Activated CD4-positive, alpha-beta T cell treated with anti-CD3 and anti-CD28 coated beads for 36 hours (primary cell): ENCODE results near the gene DRD1. TPM values are rescaled to one million over a fixed set of nuclear protein-coding genes. Genes with fewer than 3 reads are reported as not detected.

Source experiments
- ATAC-seq: fragments of 200-7000 bp; cut with Tn5 transposase; one replicate; pipeline ENCODE4 v1.10.0; 2021; ENCODE audit warnings: mild to moderate bottlenecking, moderate library complexity
- CTCF ChIA-PET: fragments of 350-600 bp; sonication (Branson Sonifier 250); formaldehyde crosslinking; loops from one replicate; lab custom pipeline; 2021; ENCODE audit warnings: antibody characterized with exemption; lab: Charles Lee
- POLR2A ChIA-PET: fragments of 350-600 bp; sonication (Branson Sonifier 250); formaldehyde crosslinking; loops from one replicate; lab custom pipeline; 2021; ENCODE audit warnings: antibody characterized with exemption, inconsistent platforms; lab: Charles Lee
- DNase-seq: peaks from one replicate; pipeline ENCODE4 v3.0.0-alpha.2; 2020
- H3K27ac Mint-ChIP-seq: one replicate; pipeline ENCODE4 v1.8.0; 2021; ENCODE audit warnings: mixed read lengths
- H3K27me3 Mint-ChIP-seq: one replicate; pipeline ENCODE4 v1.8.0; 2021; ENCODE audit warnings: mixed read lengths
- H3K36me3 Mint-ChIP-seq: one replicate; pipeline ENCODE4 v1.8.0; 2021; ENCODE audit warnings: low read depth, mixed read lengths
- H3K4me1 Mint-ChIP-seq: one replicate; pipeline ENCODE4 v1.8.0; 2021; ENCODE audit warnings: mixed read lengths
- H3K4me3 Mint-ChIP-seq: one replicate; pipeline ENCODE4 v1.8.0; 2021; ENCODE audit warnings: mild to moderate bottlenecking, moderate library complexity, mixed read lengths
- H3K9me3 Mint-ChIP-seq: one replicate; pipeline ENCODE4 v1.8.0; 2021; ENCODE audit warnings: low read depth, mixed read lengths
- intact Hi-C, 2 experiments: fragments of 100-400 bp; cut with DNase I in 1 of 2; cut with micrococcal nuclease in 1 of 2; formaldehyde crosslinking; loops; one replicate each; pipeline versions ENCODE4 v1.14.2 to v1.15.1; 2022 to 2024; cut with DNase I, micrococcal nuclease
- total RNA-seq, 2 experiments: library from RNA; stranded (reverse); gene quantifications; one replicate each; pipeline ENCODE4 v1.2.3, GENCODE V29; 2021

Gene DRD1
- total RNA-seq, 2 experiments from 2014 or later = not detected

DNA sequence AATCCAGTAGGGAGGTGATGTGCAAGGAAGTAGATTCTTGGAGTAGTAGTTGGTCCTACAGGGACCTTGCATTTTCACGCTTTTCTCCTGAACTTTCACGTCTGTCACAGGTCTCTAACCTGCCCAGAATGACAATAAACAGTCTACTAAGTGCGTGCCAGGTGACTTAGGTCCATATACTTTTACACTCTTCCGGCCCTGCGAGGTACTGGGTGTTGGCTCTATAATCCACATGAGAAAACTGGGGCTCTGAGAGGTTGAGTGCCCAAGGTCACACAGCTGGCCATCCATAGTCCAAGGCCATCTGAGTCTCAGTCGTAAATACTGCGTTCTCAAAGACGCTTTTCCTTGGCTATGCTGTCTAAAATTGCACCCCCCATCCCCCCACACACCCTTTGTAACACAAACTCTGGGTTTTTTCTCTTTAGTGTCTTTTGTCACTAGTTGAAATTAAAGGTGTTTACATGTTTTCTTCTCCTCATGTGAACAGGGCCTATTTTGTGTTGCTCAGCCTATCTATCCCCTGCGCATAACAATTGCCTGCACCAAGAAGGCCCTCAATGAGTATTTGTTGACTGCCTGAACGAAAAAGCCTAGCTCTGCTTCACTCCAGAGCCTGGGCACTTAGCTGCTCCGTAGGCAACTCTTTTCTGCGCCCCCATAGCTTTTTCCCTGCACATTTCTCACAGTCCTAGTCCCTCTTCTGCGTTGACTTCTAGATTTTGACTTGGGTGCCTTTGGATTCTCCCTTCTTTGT lies 35.3 kb upstream of the DRD1 start:
- Mint-ChIP-seq H3K27ac (peak overlapping the region; percentile 99), H3K9me3 (no peaks in the 10 kb centered on the region), H3K4me1 (peaks cover 54% of the 10 kb centered on the region), H3K27me3 (peaks cover 3% of the 10 kb centered on the region), H3K4me3 (peak overlapping the region; percentile 97), H3K36me3 (peaks cover 53% of the 10 kb centered on the region)
- DNase-seq (no peak), ATAC-seq (no peak)
- ChIA-PET POLR2A (interaction anchor here (1.0 to 1.6 kb wide), 2 partner anchors 38 to 42 kb away, joined by 9 to 10 read pairs; no protein-coding TSS in a partner anchor), CTCF (interaction anchor here (1.6 to 2.4 kb wide), 3 partner anchors 15 to 44 kb away, joined by 5 to 13 read pairs (median 5); no protein-coding TSS in a partner anchor)
- intact Hi-C loops = loop anchor here (2.0 to 10.0 kb wide), 3 partner anchors 173 to 1863 kb away; partner anchors contain the start of genes BOD1 (in 1 of the 2) and CPEB4 (in 1 of the 2)

DNA sequence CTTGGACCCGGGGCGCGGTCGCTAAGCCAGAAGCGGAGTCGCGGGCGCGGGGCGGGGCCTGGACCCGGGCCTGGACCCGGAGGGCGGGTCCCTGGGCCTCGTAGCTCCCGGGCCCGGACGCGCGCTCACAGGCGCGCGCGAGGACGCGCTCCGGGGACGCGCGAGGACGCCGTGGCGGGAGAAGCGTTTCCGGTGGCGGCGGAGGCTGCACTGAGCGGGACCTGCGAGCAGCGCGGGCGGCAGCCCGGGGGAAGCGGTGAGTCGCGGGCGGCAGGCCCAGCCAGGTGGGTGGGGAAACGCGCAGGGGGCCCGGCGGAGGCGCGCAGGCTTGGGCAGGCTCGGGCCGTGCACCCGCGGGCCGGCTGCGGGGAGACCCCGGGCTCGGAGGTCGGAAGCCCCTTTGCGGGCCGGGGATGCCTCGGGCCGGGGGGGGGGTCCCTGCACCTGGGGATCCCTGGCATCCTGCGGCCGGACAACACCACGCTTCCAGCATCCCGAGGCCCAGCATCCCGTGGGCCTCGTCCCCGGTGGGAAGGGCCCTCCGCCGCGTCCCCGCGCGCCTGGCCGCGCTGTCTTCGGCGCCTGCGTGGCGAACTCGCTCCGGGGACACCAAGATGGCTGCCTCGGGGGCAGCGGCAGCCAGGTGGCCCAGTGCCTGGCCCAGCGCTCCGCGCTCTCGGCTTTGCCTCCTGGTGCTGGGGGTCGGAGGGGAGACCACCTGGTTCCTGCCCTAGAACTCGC lies 34.6 kb upstream of the DRD1 start, which contains the start of gene SFXN1:
TSS of gene SFXN1 (plus strand) at position 177 of the 741 bp plus-strand sequence. CDS start 13,544 bp downstream, outside the sequence.
- intact Hi-C loops = loop anchor here (1.0 to 10.0 kb wide), 7 partner anchors 39 to 1862 kb away; partner anchors contain the start of genes BOD1 (in 1 of the 2), CPEB4 (in 1 of the 2), HRH2 (in 1 of the 2) and TSPAN17 (in 1 of the 2)
- CTCF ChIA-PET = interaction anchor here (0.6 to 4.8 kb wide), 6 partner anchors 11 to 56 kb away, joined by 3 to 32 read pairs (median 4); no protein-coding TSS in a partner anchor
- H3K27me3 Mint-ChIP-seq = peaks cover 3% of the 10 kb centered on the region

DNA sequence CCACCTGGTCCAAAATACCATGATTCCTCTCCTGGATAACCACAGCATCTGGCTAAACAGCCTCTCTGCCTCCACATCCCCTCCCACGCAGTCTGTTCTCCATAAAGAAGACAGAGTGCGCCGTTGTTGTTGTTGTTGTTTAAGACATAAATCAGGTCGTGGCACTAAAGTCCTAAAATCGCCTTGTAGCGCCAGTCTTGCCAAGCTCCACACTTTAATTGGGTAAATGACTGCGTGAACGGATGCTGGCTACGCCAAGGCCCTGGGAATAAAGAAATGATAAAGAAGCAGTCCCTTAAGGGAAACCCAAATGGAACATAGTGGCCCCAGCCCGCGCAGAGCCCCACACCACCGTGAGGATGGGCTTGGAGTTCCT lies 34.0 kb upstream of the DRD1 start:
- ChIA-PET CTCF (interaction anchor here (0.6 to 4.8 kb wide), 6 partner anchors 11 to 57 kb away, joined by 3 to 32 read pairs (median 4); no protein-coding TSS in a partner anchor), POLR2A (interaction anchor here (0.6 to 2.0 kb wide), 4 partner anchors 14 to 40 kb away, joined by 3 to 8 read pairs (median 4); no protein-coding TSS in a partner anchor)
- Mint-ChIP-seq H3K27me3 (peaks cover 3% of the 10 kb centered on the region), H3K36me3 (peaks cover 40% of the 10 kb centered on the region), H3K4me3 (peak overlapping the region; percentile 97), H3K27ac (peak overlapping the region; percentile 67), H3K9me3 (no peaks in the 10 kb centered on the region), H3K4me1 (peaks cover 41% of the 10 kb centered on the region)
- intact Hi-C loops = loop anchor here (1.0 to 10.0 kb wide), 7 partner anchors 39 to 1861 kb away; partner anchors contain the start of genes BOD1 (in 1 of the 2), CPEB4 (in 1 of the 2), HRH2 (in 1 of the 2) and TSPAN17 (in 1 of the 2)
- no peak for ATAC-seq
- DNase-seq = no peak

More for the DNA sequence above, 34.6 kb upstream of the DRD1 start, which contains the start of gene SFXN1:
- Mint-ChIP-seq H3K4me3 (peak within 1 kb of the TSS; percentile 97), H3K36me3 (peaks cover 45% of the 10 kb centered on the region), H3K4me1 (peaks cover 47% of the 10 kb centered on the region), H3K27ac (peak within 1 kb of the TSS; percentile 99), H3K9me3 (no peaks in the 10 kb centered on the region)
- peak; percentile 90 for DNase-seq
- ATAC-seq = peak; percentile 79
- POLR2A ChIA-PET = interaction anchor here (0.6 to 2.0 kb wide), 4 partner anchors 14 to 39 kb away, joined by 3 to 8 read pairs (median 4); no protein-coding TSS in a partner anchor

DNA sequence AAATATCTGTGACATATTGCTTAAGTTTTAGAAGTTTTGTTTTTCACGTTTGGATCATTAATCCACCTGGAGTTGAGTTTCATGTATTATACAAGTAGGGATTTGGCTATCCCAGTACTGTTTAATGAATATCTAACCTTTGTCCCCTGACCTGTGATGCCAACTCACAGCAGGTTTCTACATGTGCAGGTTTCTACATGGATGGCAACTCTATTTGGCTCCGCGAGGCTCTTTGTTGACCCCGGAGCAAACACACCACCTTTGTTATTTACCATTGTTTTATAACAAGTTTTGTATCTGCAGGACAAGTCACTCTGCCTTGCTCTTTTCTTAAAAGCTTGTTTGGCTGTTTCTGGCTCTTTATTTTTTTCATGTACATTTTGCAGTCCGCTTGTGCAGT lies 33.5 kb upstream of the DRD1 start:
- ATAC-seq (no peak), DNase-seq (no peak)
- Mint-ChIP-seq H3K27me3 (peaks cover 3% of the 10 kb centered on the region), H3K36me3 (peaks cover 35% of the 10 kb centered on the region), H3K9me3 (no peaks in the 10 kb centered on the region), H3K4me1 (peaks cover 36% of the 10 kb centered on the region), H3K27ac (peak overlapping the region; percentile 67), H3K4me3 (peak overlapping the region; percentile 97)
- POLR2A ChIA-PET = interaction anchor here (0.8 to 2.0 kb wide), 2 partner anchors 13 to 40 kb away, joined by 3 to 8 read pairs; no protein-coding TSS in a partner anchor
- intact Hi-C loops = loop anchor here (5.0 to 10.0 kb wide), 2 partner anchors 175 to 1593 kb away; partner anchors contain the start of gene CPEB4 (in 1 of the 2)
- CTCF ChIA-PET = interaction anchor here (0.8 to 4.8 kb wide), 5 partner anchors 11 to 220 kb away, joined by 3 to 32 read pairs (median 5); no protein-coding TSS in a partner anchor

DNA sequence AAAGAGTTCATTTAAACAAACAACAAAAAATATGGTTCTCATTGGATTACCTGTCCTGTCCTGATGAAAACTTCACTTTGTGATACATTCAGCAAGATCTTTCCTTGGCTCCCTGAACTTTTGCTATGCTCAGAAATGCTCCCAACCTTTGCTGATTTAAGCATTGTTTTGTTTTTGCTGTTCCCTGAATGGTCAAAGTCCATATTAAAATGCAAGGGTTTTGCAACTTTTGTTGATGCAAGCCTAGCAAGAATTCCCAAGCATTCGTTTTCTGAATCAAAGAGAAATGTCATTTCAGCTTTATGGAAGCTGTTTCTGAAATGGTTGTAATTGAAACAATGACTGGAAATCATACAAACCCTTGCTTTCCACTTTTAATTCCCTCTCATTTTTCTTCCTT lies 31.3 kb upstream of the DRD1 start:
- ChIA-PET CTCF (interaction anchor here (1.0 to 4.8 kb wide), 4 partner anchors 9 to 243 kb away, joined by 3 to 32 read pairs (median 4); no protein-coding TSS in a partner anchor), POLR2A (interaction anchor here (0.5 kb wide), 1 partner anchor 20 kb away, joined by 6 read pairs; no protein-coding TSS in a partner anchor)
- intact Hi-C loops = loop anchor here (5.0 to 10.0 kb wide), 2 partner anchors 177 to 1590 kb away; partner anchors contain the start of gene CPEB4 (in 1 of the 2)
- peaks cover 3% of the 10 kb centered on the region for H3K27me3 Mint-ChIP-seq
- H3K36me3 Mint-ChIP-seq = peaks cover 14% of the 10 kb centered on the region
- H3K9me3 Mint-ChIP-seq = no peaks in the 10 kb centered on the region
- DNase-seq = no peak
- H3K27ac Mint-ChIP-seq = no peak overlapping the region
- peaks cover 20% of the 10 kb centered on the region for H3K4me1 Mint-ChIP-seq
- ATAC-seq = no peak
- H3K4me3 Mint-ChIP-seq = no peak overlapping the region

DNA sequence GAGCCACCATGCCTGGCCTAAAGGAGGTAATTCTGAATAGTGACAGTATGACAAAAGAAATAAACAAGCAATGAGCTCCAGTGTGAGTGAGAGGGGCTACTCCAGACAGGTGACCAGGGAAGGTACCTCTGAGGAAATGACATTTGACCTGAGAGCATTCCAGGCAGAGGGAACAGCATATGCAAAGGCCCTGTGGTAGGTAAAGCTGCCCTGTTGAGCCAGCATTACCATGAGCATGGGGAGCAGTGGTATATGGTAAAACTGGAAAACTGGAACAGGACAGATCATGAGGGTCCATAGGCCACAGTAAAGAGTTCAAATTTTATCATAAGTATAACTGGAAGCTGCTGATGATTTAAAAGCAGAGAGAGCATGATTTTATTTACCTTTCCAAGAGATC lies 28.4 kb upstream of the DRD1 start:
- intact Hi-C loops = loop anchor here in 1 of 2 experiments (10.0 kb wide), 1 partner anchor 1588 kb away; the partner anchor contains the start of gene CPEB4
- ChIA-PET POLR2A (no interaction called here), CTCF (no interaction called here)
- Mint-ChIP-seq H3K4me3 (no peak overlapping the region), H3K27me3 (peaks cover 6% of the 10 kb centered on the region), H3K27ac (no peak overlapping the region), H3K4me1 (peaks cover 9% of the 10 kb centered on the region), H3K36me3 (no peaks in the 10 kb centered on the region), H3K9me3 (no peaks in the 10 kb centered on the region)
- ATAC-seq (no peak), DNase-seq (no peak)

DNA sequence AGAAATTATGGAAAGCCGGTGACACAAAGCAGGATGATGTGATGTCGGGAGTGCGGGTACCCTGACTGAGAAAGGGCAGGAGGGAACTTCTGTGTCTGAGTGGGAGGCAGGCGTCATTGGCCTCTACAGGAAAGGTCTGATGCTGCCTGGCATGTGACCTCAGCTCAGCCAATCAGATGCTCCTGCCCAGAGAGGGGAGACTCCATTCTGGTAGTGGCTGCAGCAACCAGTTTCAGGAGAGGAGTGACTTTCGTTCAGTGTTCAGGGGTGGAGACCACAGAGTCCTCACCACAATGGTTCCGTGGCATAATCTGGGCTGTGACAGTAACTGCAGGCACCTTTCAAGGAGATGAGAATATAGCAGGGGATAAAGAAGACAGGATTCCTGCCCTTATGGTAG lies 27.6 kb upstream of the DRD1 start:
- ChIA-PET CTCF (no interaction called here), POLR2A (no interaction called here)
- DNase-seq = peak; percentile 66
- no peak overlapping the region for H3K27ac Mint-ChIP-seq
- H3K4me3 Mint-ChIP-seq = no peak overlapping the region
- H3K36me3 Mint-ChIP-seq = no peaks in the 10 kb centered on the region
- peak; percentile 87 for ATAC-seq
- no peaks in the 10 kb centered on the region for H3K9me3 Mint-ChIP-seq
- H3K4me1 Mint-ChIP-seq = peaks cover 9% of the 10 kb centered on the region
- peaks cover 6% of the 10 kb centered on the region for H3K27me3 Mint-ChIP-seq
- intact Hi-C loops = loop anchor here in 1 of 2 experiments (10.0 kb wide), 1 partner anchor 1587 kb away; the partner anchor contains the start of gene CPEB4

DNA sequence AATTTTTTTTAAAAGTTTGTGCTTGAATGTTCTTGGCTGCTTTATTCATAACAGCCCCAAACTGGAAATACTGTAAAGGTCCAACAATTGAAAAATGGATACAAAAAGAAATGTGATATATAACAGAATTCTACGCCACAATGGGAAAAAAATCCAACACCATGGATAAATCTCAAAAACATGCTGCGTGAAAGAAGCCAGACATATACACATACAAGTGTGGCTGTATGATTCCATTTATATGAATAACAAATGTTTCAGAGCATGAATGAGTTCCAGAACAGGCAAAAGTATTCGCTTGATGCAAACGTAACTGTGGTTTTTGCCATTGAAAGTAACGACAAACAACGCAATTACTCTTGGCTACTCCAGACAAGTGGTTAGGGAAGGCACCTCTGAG lies 27.2 kb upstream of the DRD1 start:
- POLR2A ChIA-PET = no interaction called here
- Mint-ChIP-seq H3K27me3 (peaks cover 8% of the 10 kb centered on the region), H3K36me3 (no peaks in the 10 kb centered on the region), H3K4me3 (no peak overlapping the region), H3K9me3 (no peaks in the 10 kb centered on the region), H3K27ac (no peak overlapping the region), H3K4me1 (peaks cover 6% of the 10 kb centered on the region)
- intact Hi-C loops = loop anchor here in 1 of 2 experiments (10.0 kb wide), 1 partner anchor 1586 kb away; the partner anchor contains the start of gene CPEB4
- CTCF ChIA-PET = no interaction called here
- peak; percentile 12 for ATAC-seq
- no peak for DNase-seq

DNA sequence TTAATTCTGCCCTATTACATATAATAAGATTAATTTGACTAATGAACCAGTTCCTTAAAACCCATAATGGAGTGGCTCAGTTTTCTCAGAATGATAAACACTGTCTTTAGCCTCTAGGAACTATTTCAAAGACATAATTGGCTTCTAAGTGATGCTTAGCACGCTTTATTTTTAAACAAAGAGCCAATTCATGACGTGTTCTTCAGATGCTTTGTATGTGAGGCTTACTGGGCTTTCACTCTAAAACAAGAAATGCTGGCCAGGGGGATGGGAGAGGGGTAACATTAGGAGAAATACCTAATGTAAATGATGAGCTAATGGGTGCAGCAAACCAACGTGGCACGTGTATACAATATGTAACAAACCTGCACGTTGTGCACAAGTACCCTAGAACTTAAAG lies 26.8 kb upstream of the DRD1 start:
- Mint-ChIP-seq H3K27ac (no peak overlapping the region), H3K36me3 (no peaks in the 10 kb centered on the region), H3K4me1 (peaks cover 6% of the 10 kb centered on the region), H3K9me3 (no peaks in the 10 kb centered on the region), H3K4me3 (no peak overlapping the region), H3K27me3 (peaks cover 8% of the 10 kb centered on the region)
- DNase-seq (no peak), ATAC-seq (no peak)
- ChIA-PET POLR2A (no interaction called here), CTCF (no interaction called here)
- intact Hi-C loops = loop anchor here in 1 of 2 experiments (10.0 kb wide), 1 partner anchor 1586 kb away; the partner anchor contains the start of gene CPEB4

DNA sequence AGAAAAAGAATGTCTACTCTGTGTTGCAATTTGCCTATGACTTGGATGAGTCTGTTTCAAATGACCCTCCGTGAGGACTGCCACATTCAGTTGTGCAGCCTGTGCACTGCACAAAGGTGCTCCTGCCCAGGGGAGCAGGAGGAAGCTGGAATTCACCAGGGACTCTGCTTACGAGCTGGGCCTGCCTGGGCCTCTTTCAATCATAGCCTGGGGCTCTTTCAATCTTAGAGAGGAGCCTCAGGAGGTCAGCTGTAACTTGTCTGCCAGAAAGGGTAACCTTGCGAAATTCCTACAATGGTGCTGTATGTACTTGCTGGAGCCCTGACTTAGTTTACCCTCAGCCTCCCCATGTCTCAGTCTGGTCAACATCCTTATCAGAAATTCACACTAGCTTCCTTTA lies 25.9 kb upstream of the DRD1 start:
- peaks cover 8% of the 10 kb centered on the region for H3K27me3 Mint-ChIP-seq
- H3K36me3 Mint-ChIP-seq = no peaks in the 10 kb centered on the region
- peaks cover 13% of the 10 kb centered on the region for H3K4me1 Mint-ChIP-seq
- ChIA-PET POLR2A (interaction anchor here (0.5 kb wide), 1 partner anchor 11 kb away, joined by 3 read pairs; no protein-coding TSS in a partner anchor), CTCF (no interaction called here)
- ATAC-seq (no peak), DNase-seq (no peak)
- no peak overlapping the region for H3K4me3 Mint-ChIP-seq
- no peaks in the 10 kb centered on the region for H3K9me3 Mint-ChIP-seq
- intact Hi-C loops = loop anchor here in 1 of 2 experiments (10.0 kb wide), 1 partner anchor 1585 kb away; the partner anchor contains the start of gene CPEB4
- H3K27ac Mint-ChIP-seq = no peak overlapping the region
